ENCODE data around the gene ASIC4. TPM values are rescaled to one million over a fixed set of nuclear protein-coding genes. Genes with fewer than 3 reads are reported as not detected.

ASIC4 gene
- total and polyA plus RNA-seq, 2 of the 13 experiments (the other 11 are each of a cell fraction or from before 2014, with no cell fraction given), result 0.03 TPM; not detected in 1

- no peak for TF ChIP-seq DR1 (CRISPR knock-in tag; IDR thresholded peaks at IDR 0.05)
- peak; percentile 91 for TF ChIP-seq ZNF225 (CRISPR knock-in tag; IDR thresholded peaks at IDR 0.05)
- peak; percentile 84 for TF ChIP-seq TMF1 (CRISPR knock-in tag; IDR thresholded peaks at IDR 0.05; ENCODE audit: low read depth)
- TF ChIP-seq, protein P1, sequence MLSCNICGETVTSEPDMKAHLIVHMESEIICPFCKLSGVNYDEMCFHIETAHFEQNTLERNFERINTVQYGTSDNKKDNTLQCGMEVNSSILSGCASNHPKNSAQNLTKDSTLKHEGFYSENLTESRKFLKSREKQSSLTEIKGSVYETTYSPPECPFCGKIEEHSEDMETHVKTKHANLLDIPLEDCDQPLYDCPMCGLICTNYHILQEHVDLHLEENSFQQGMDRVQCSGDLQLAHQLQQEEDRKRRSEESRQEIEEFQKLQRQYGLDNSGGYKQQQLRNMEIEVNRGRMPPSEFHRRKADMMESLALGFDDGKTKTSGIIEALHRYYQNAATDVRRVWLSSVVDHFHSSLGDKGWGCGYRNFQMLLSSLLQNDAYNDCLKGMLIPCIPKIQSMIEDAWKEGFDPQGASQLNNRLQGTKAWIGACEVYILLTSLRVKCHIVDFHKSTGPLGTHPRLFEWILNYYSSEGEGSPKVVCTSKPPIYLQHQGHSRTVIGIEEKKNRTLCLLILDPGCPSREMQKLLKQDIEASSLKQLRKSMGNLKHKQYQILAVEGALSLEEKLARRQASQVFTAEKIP (CRISPR knock-in tag; IDR thresholded peaks at IDR 0.05; ENCODE audit: borderline replicate concordance), result no peak
- TF ChIP-seq HNF1B (CRISPR knock-in tag; IDR thresholded peaks at IDR 0.05), result peak; percentile 77
- TF ChIP-seq RAD51 (IDR thresholded peaks at IDR 0.05; ENCODE audit: borderline replicate concordance), result no peak
- TF ChIP-seq ZNF468 (CRISPR knock-in tag; IDR thresholded peaks at IDR 0.05), result peak; percentile 93
- TF ChIP-seq TBX3 (IDR thresholded peaks at IDR 0.05; ENCODE audit: borderline replicate concordance), result no peak
- peak; percentile 66 for TF ChIP-seq HOXA3 (CRISPR knock-in tag; IDR thresholded peaks at IDR 0.05)
- TF ChIP-seq ZFP36L1 (CRISPR knock-in tag; IDR thresholded peaks at IDR 0.05), result 0 out of 2 replicates have a peak, but pooled peaks have one; percentile 18
- no peak for TF ChIP-seq ZMYM3 (CRISPR knock-in tag; IDR thresholded peaks at IDR 0.05)
- no peak for TF ChIP-seq MBD4 (IDR thresholded peaks at IDR 0.05; ENCODE audit: borderline replicate concordance, low read length)
- peak; percentile 65; the same call in 1 of the 2 replicates for TF ChIP-seq ZNF619 (CRISPR knock-in tag; IDR thresholded peaks at IDR 0.05)
- peak; percentile 87 for TF ChIP-seq ZNF564 (CRISPR knock-in tag; IDR thresholded peaks at IDR 0.05)
- TF ChIP-seq FLYWCH1 (CRISPR knock-in tag; IDR thresholded peaks at IDR 0.05), result peak; percentile 76; the same call in 1 of the 2 replicates
- TF ChIP-seq, protein P2, sequence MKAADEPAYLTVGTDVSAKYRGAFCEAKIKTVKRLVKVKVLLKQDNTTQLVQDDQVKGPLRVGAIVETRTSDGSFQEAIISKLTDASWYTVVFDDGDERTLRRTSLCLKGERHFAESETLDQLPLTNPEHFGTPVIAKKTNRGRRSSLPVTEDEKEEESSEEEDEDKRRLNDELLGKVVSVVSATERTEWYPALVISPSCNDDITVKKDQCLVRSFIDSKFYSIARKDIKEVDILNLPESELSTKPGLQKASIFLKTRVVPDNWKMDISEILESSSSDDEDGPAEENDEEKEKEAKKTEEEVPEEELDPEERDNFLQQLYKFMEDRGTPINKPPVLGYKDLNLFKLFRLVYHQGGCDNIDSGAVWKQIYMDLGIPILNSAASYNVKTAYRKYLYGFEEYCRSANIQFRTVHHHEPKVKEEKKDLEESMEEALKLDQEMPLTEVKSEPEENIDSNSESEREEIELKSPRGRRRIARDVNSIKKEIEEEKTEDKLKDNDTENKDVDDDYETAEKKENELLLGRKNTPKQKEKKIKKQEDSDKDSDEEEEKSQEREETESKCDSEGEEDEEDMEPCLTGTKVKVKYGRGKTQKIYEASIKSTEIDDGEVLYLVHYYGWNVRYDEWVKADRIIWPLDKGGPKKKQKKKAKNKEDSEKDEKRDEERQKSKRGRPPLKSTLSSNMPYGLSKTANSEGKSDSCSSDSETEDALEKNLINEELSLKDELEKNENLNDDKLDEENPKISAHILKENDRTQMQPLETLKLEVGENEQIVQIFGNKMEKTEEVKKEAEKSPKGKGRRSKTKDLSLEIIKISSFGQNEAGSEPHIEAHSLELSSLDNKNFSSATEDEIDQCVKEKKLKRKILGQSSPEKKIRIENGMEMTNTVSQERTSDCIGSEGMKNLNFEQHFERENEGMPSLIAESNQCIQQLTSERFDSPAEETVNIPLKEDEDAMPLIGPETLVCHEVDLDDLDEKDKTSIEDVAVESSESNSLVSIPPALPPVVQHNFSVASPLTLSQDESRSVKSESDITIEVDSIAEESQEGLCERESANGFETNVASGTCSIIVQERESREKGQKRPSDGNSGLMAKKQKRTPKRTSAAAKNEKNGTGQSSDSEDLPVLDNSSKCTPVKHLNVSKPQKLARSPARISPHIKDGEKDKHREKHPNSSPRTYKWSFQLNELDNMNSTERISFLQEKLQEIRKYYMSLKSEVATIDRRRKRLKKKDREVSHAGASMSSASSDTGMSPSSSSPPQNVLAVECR (CRISPR knock-in tag; IDR thresholded peaks at IDR 0.05; ENCODE audit: borderline replicate concordance), result peak; percentile 87
- no peak for TF ChIP-seq PAF1 (CRISPR knock-in tag; IDR thresholded peaks at IDR 0.05)
- no peak for TF ChIP-seq HNRNPL (IDR thresholded peaks at IDR 0.05; ENCODE audit: low read depth, low read length)
- no peak for TF ChIP-seq ZNF503 (CRISPR knock-in tag; IDR thresholded peaks at IDR 0.05)
- no peak for TF ChIP-seq ZNF30 (CRISPR knock-in tag; IDR thresholded peaks at IDR 0.05)
- no peak; the same call in 1 of the 2 replicates for TF ChIP-seq ZNF629 (CRISPR knock-in tag; conservative IDR thresholded peaks at IDR 0.05)
These were observed 38.3 kb downstream of the ASIC4 start (continued) for GRCh38 chr2:219552382-219553167.

Data from HepG2 (cell line).